ENCODE results near the gene CASP12. TPM values are rescaled to one million over a fixed set of nuclear protein-coding genes. Genes with fewer than 3 reads are reported as not detected.

CASP12 gene
- total and polyA plus RNA-seq, 2 of the 4 experiments (the other 2 are of a cell fraction) = 0.07 TPM; not detected in 1

DNA sequence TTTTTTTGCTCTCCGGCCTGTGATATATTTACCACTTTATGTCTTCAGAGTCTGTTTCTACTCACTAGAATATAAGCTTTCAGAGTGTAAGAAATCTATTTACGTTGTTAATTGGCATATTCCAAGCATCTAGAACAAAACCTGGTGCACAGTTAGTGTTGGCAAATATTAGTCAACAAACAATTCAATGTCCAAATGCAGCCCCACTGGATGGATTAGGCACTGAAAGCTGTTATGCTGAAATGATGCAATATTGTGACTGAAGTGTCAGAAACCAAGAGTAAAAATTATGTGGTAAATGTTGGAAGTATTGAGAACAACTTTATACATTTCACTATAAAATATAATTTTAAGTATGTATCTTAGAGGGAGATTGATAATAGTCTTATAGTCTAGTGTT, 45.3 kb upstream of the CASP12 start:
- no peak overlapping the region for H3K27ac ChIP-seq (ENCODE audit: insufficient read depth, low read length)
- H2AFZ ChIP-seq (replicated peaks; ENCODE audit: low read length, poor library complexity) = no peak overlapping the region
- no peaks in the 10 kb centered on the region; a peak in 2 of 4 replicates for H3K79me1 ChIP-seq (ENCODE audit: low read depth in 1 of 2, low read length in 2 of 2)
- H2AK9ac ChIP-seq (replicated peaks; ENCODE audit: low read depth, low read length, poor library complexity) = no peak overlapping the region
- no TSS peak for BruUV-seq (replicated peaks)
- no peak overlapping the region for H4K5ac ChIP-seq (ENCODE audit: low read depth, low read length)
- no peak overlapping the region for H2BK15ac ChIP-seq (ENCODE audit: low read depth, low read length)
- no peak overlapping the region for H4K8ac ChIP-seq (ENCODE audit: low read depth in 2 of 2, low read length in 2 of 2)
- H3K4me1 ChIP-seq (ENCODE audit: control insufficient read depth, insufficient read depth, low read length) = no peaks in the 10 kb centered on the region
- H3K27me3 ChIP-seq (ENCODE audit: control insufficient read depth, insufficient read depth, low read length) = no peaks in the 10 kb centered on the region
- in situ Hi-C loops (cut with MboI; ENCODE audit: low sequenced_read_pairs) = loop anchor here (25.0 kb wide), 1 partner anchor 919 kb away; no protein-coding TSS in a partner anchor
- dilution Hi-C loops (cut with HindIII; ENCODE audit: low sequenced_read_pairs, unreplicated experiment) = no loop called here
- no CpG with 5 or more reads among the region's 2 CpGs for WGBS, 2 experiments (ENCODE audit: extremely low coverage in 2 of 2, insufficient read length in 1 of 2)
- no peak overlapping the region for H3K4ac ChIP-seq (ENCODE audit: low read depth, low read length)
- H3K18ac ChIP-seq (ENCODE audit: low read depth, low read length) = no peak overlapping the region
- no peak overlapping the region for H3K56ac ChIP-seq (ENCODE audit: extremely low read depth, insufficient read depth, low read length)
- CTCF ChIA-PET = interaction anchor here (0.6 kb wide), 1 partner anchor 336 kb away, joined by 3 read pairs; no protein-coding TSS in a partner anchor
- no peak overlapping the region for H3K4me3 ChIP-seq (ENCODE audit: insufficient read depth, low read depth, low read length)
- TF ChIP-seq CEBPB (IDR thresholded peaks at IDR 0.05; ENCODE audit: low read depth, low read length) = peak; percentile 45; the same call in 1 of the 2 replicates
- no peak for TF ChIP-seq MAZ (IDR thresholded peaks at IDR 0.05; ENCODE audit: borderline replicate concordance, low read depth, low read length)
- ATAC-seq (ENCODE audit: low read depth) = no peak
- no peak overlapping the region for H3K4me2 ChIP-seq (ENCODE audit: low read depth, low read length)
- POLR2A ChIA-PET (ENCODE audit: unreplicated experiment) = interaction anchor here (0.6 kb wide), 1 partner anchor 448 kb away, joined by 6 read pairs; no protein-coding TSS in a partner anchor
- no peak overlapping the region for H4K91ac ChIP-seq (ENCODE audit: insufficient read depth, low read depth, low read length)
- H3K9me3 ChIP-seq (ENCODE audit: control insufficient read depth, insufficient read depth, low read length) = no peaks in the 10 kb centered on the region
- H2BK20ac ChIP-seq (ENCODE audit: low read depth, low read length) = no peak overlapping the region
- peaks cover 3% of the 10 kb centered on the region; the same call in 1 of the 2 replicates for H3K9me1 ChIP-seq (ENCODE audit: insufficient read depth, low read length)
- peaks cover 18% of the 10 kb centered on the region for H3K36me3 ChIP-seq (ENCODE audit: control insufficient read depth, insufficient read depth, low read length)
- H3K23ac ChIP-seq (ENCODE audit: low read depth, low read length) = no peak overlapping the region
- no peaks in the 10 kb centered on the region for H4K20me1 ChIP-seq (ENCODE audit: insufficient read depth, low read length)
- H2AK5ac ChIP-seq (ENCODE audit: low read depth, low read length) = no peak overlapping the region
- no peak overlapping the region for H3K9ac ChIP-seq (ENCODE audit: low read depth, low read length)
- intact Hi-C loops (cut with micrococcal nuclease) = no loop called here
- H2BK120ac ChIP-seq (ENCODE audit: low read depth, low read length) = no peak overlapping the region
- H3K14ac ChIP-seq (replicated peaks; ENCODE audit: low read depth, low read length) = no peak overlapping the region
- DNase-seq = no peak
- H2BK5ac ChIP-seq (ENCODE audit: low read depth, low read length, poor library complexity, severe bottlenecking) = no peak overlapping the region
